Gastroesophageal sphincter (tissue), 3 donors: Measurements from ENCODE around the gene RAP1GAP.

Experiments
- CTCF ChIP-seq, 4 experiments: fragments of 200-600 bp in 2 of 4; fragments of 450-650 bp in 2 of 4; sonication (generic) in 1 of 4; IDR thresholded peaks; one replicate each; pipeline ENCODE4 v1.5.1; 2017 to 2019; ENCODE audit warnings: antibody characterized with exemption in 4 of 4, mild to moderate bottlenecking in 2 of 4, moderate library complexity in 2 of 4
- POLR2A ChIP-seq, 2 donors: fragments of 450-650 bp; IDR thresholded peaks; one replicate each; pipeline ENCODE4 v1.6.1; 2017; ENCODE audit warnings: antibody characterized with exemption in 2 of 2, mild to moderate bottlenecking in 2 of 2, moderate library complexity in 1 of 2

GRCh38 chr1:21617126-21617738, 51.9 kb downstream of the RAP1GAP start:
- TF ChIP-seq CTCF (IDR thresholded peaks at IDR 0.05) (no peak), POLR2A (IDR thresholded peaks at IDR 0.05) (no peak)
